ENCODE measurements around the gene MAP4K4.
A peak's percentile ranks its signal among the peaks of the same experiment; 100 is the strongest.

Gene MAP4K4

GRCh38 chr2:101693991-101694588, 3.4 kb upstream of the MAP4K4 start:
- H3K23ac ChIP-seq (ENCODE audit: low read length): no peak overlapping the region
- H3K36me3 ChIP-seq (ENCODE audit: control insufficient read depth, insufficient read depth, low read length): no peaks in the 10 kb centered on the region
- no CpG with 5 or more reads among the region's 3 CpGs for WGBS (ENCODE audit: extremely low coverage, insufficient coverage, low lambda C conversion rate)
- H2BK5ac ChIP-seq (ENCODE audit: low read length): no peak overlapping the region
- no peak overlapping the region for H2AK5ac ChIP-seq (ENCODE audit: low read length)
- no peak overlapping the region for H3K27ac ChIP-seq (ENCODE audit: low read depth, low read length)
- no peak overlapping the region for H2BK120ac ChIP-seq (ENCODE audit: low read depth, low read length)
- no peaks in the 10 kb centered on the region for H3K27me3 ChIP-seq (ENCODE audit: insufficient read depth, low read length, poor library complexity)
- no peak overlapping the region for H2BK15ac ChIP-seq (replicated peaks; ENCODE audit: low read depth)
- H3K4ac ChIP-seq (ENCODE audit: low read depth, low read length): no peak overlapping the region
- no peak overlapping the region for H3K9ac ChIP-seq (ENCODE audit: low read length)
- no peak overlapping the region for H3K56ac ChIP-seq (ENCODE audit: low read length)
- H4K5ac ChIP-seq (ENCODE audit: low read length): no peak overlapping the region
- H3K4me2 ChIP-seq (ENCODE audit: low read length): no peak overlapping the region
- peaks cover 5% of the 10 kb centered on the region for H3K79me1 ChIP-seq (ENCODE audit: low read length)
- no peak overlapping the region for H4K8ac ChIP-seq (ENCODE audit: low read depth, low read length)
- peaks cover 2% of the 10 kb centered on the region for H3K4me1 ChIP-seq (ENCODE audit: control insufficient read depth, low read depth, low read length)
- H3K4me3 ChIP-seq (ENCODE audit: low read length): no peak overlapping the region
- DNase-seq: no peak
- no peak overlapping the region for H3K18ac ChIP-seq (ENCODE audit: low read length)
- peaks cover 10% of the 10 kb centered on the region for H3K79me2 ChIP-seq (ENCODE audit: control insufficient read depth, insufficient read depth, low read length)

GRCh38 chr2:101696272-101697123, 1.0 kb upstream of the MAP4K4 start:
- Histone ChIP-seq H2BK5ac (ENCODE audit: low read length) (peak overlapping the region; percentile 50), H4K5ac (ENCODE audit: low read length) (no peak overlapping the region), H3K79me2 (ENCODE audit: control insufficient read depth, insufficient read depth, low read length) (peaks cover 27% of the 10 kb centered on the region), H3K23ac (ENCODE audit: low read length) (no peak overlapping the region), H3K4ac (ENCODE audit: low read depth, low read length) (no peak overlapping the region), H4K8ac (ENCODE audit: low read depth, low read length) (peak overlapping the region; percentile 91), H2BK120ac (ENCODE audit: low read depth, low read length) (no peak overlapping the region), H3K9ac (ENCODE audit: low read length) (peak overlapping the region; percentile 77), H3K56ac (ENCODE audit: low read length) (peak overlapping the region; percentile 90), H3K4me3 (ENCODE audit: low read length) (peak overlapping the region; percentile 71), H3K27ac (ENCODE audit: low read depth, low read length) (peak overlapping the region; percentile 97), H3K4me2 (ENCODE audit: low read length) (peak overlapping the region; percentile 92), H2BK15ac (replicated peaks; ENCODE audit: low read depth) (no peak overlapping the region), H2AK5ac (ENCODE audit: low read length) (no peak overlapping the region), H3K4me1 (ENCODE audit: control insufficient read depth, low read depth, low read length) (peaks cover 2% of the 10 kb centered on the region), H3K36me3 (ENCODE audit: control insufficient read depth, insufficient read depth, low read length) (no peaks in the 10 kb centered on the region), H3K27me3 (ENCODE audit: insufficient read depth, low read length, poor library complexity) (no peaks in the 10 kb centered on the region), H3K18ac (ENCODE audit: low read length) (peak overlapping the region; percentile 99), H3K79me1 (ENCODE audit: low read length) (peaks cover 7% of the 10 kb centered on the region)
- WGBS (ENCODE audit: extremely low coverage, insufficient coverage, low lambda C conversion rate): no CpG with 5 or more reads among the region's 31 CpGs
- peak; percentile 25 for DNase-seq

GRCh38 chr2:101698014-101698843, 722 bp downstream of the MAP4K4 start:
- no CpG with 5 or more reads among the region's 57 CpGs for WGBS (ENCODE audit: extremely low coverage, insufficient coverage, low lambda C conversion rate)
- peak; percentile 47 for DNase-seq

GRCh38 chr2:101698844-101699754, 1.6 kb downstream of the MAP4K4 start:
- H3K36me3 ChIP-seq (ENCODE audit: control insufficient read depth, insufficient read depth, low read length): no peaks in the 10 kb centered on the region
- H2AK5ac ChIP-seq (ENCODE audit: low read length): no peak overlapping the region
- no peak overlapping the region for H4K8ac ChIP-seq (ENCODE audit: low read depth, low read length)
- peak overlapping the region; percentile 96 for H3K56ac ChIP-seq (ENCODE audit: low read length)
- peaks cover 7% of the 10 kb centered on the region for H3K79me1 ChIP-seq (ENCODE audit: low read length)
- H2BK15ac ChIP-seq (replicated peaks; ENCODE audit: low read depth): no peak overlapping the region
- peak overlapping the region; percentile 96 for H3K9ac ChIP-seq (ENCODE audit: low read length)
- H3K4ac ChIP-seq (ENCODE audit: low read depth, low read length): no peak overlapping the region
- H3K4me1 ChIP-seq (ENCODE audit: control insufficient read depth, low read depth, low read length): peaks cover 2% of the 10 kb centered on the region
- no peak overlapping the region for H3K23ac ChIP-seq (ENCODE audit: low read length)
- no CpG with 5 or more reads among the region's 16 CpGs for WGBS (ENCODE audit: extremely low coverage, insufficient coverage, low lambda C conversion rate)
- peak overlapping the region; percentile 94 for H3K4me3 ChIP-seq (ENCODE audit: low read length)
- H3K79me2 ChIP-seq (ENCODE audit: control insufficient read depth, insufficient read depth, low read length): peaks cover 47% of the 10 kb centered on the region
- H2BK120ac ChIP-seq (ENCODE audit: low read depth, low read length): no peak overlapping the region
- peak overlapping the region; percentile 93 for H3K4me2 ChIP-seq (ENCODE audit: low read length)
- DNase-seq: peak; percentile 25
- no peak overlapping the region for H2BK5ac ChIP-seq (ENCODE audit: low read length)
- no peaks in the 10 kb centered on the region for H3K27me3 ChIP-seq (ENCODE audit: insufficient read depth, low read length, poor library complexity)
- H3K27ac ChIP-seq (ENCODE audit: low read depth, low read length): no peak overlapping the region
- H4K5ac ChIP-seq (ENCODE audit: low read length): no peak overlapping the region
- H3K18ac ChIP-seq (ENCODE audit: low read length): no peak overlapping the region

More at GRCh38 chr2:101698014-101698843, 722 bp downstream of the MAP4K4 start:
- Histone ChIP-seq H3K23ac (ENCODE audit: low read length) (no peak overlapping the region), H2AK5ac (ENCODE audit: low read length) (peak overlapping the region; percentile 65), H3K79me2 (ENCODE audit: control insufficient read depth, insufficient read depth, low read length) (peaks cover 43% of the 10 kb centered on the region), H3K79me1 (ENCODE audit: low read length) (peaks cover 7% of the 10 kb centered on the region), H3K4me2 (ENCODE audit: low read length) (peak overlapping the region; percentile 93), H3K56ac (ENCODE audit: low read length) (peak overlapping the region; percentile 96), H3K36me3 (ENCODE audit: control insufficient read depth, insufficient read depth, low read length) (no peaks in the 10 kb centered on the region), H4K8ac (ENCODE audit: low read depth, low read length) (peak overlapping the region; percentile 91), H3K18ac (ENCODE audit: low read length) (peak overlapping the region; percentile 99), H3K27me3 (ENCODE audit: insufficient read depth, low read length, poor library complexity) (no peaks in the 10 kb centered on the region), H3K9ac (ENCODE audit: low read length) (peak overlapping the region; percentile 96), H3K4me1 (ENCODE audit: control insufficient read depth, low read depth, low read length) (peaks cover 2% of the 10 kb centered on the region), H2BK5ac (ENCODE audit: low read length) (no peak overlapping the region), H3K4ac (ENCODE audit: low read depth, low read length) (peak overlapping the region; percentile 100), H2BK15ac (replicated peaks; ENCODE audit: low read depth) (no peak overlapping the region), H2BK120ac (ENCODE audit: low read depth, low read length) (peak overlapping the region; percentile 95), H4K5ac (ENCODE audit: low read length) (no peak overlapping the region), H3K4me3 (ENCODE audit: low read length) (peak overlapping the region; percentile 94), H3K27ac (ENCODE audit: low read depth, low read length) (peak overlapping the region; percentile 97)
